HG03460 (cell line): ENCODE results near the gene PTPN22.
A peak's percentile ranks its signal among the peaks of the same experiment; 100 is the strongest.
"Not testable (repeated sequence)": the region's sequence is repeated elsewhere in the genome, so short reads cannot be mapped to it uniquely, and the experiment has no call there.

Source experiments
- ATAC-seq: cut with Tn5 transposase; IDR thresholded peaks from one replicate; pipeline ENCODE4 v1.9.1; 2021; ENCODE audit not compliant: unreplicated experiment

PTPN22 gene

GRCh38 chr1:113854234-113854633 lies 17.3 kb downstream of the PTPN22 start:
- no peak for ATAC-seq

- not testable (repeated sequence) for ATAC-seq
These were observed 18.8 kb downstream of the PTPN22 start for GRCh38 chr1:113852694-113853093.

- no peak for ATAC-seq
These were observed 21.2 kb downstream of the PTPN22 start for GRCh38 chr1:113850127-113850796.

- ATAC-seq, result no peak
These were observed 22.4 kb downstream of the PTPN22 start for GRCh38 chr1:113849072-113849471.

- no peak for ATAC-seq
These were observed 25.0 kb downstream of the PTPN22 start for GRCh38 chr1:113846391-113847035.

- no peak for ATAC-seq
These were observed 35.0 kb downstream of the PTPN22 start for GRCh38 chr1:113836534-113836933.

- no peak for ATAC-seq
These were observed 35.7 kb downstream of the PTPN22 start for GRCh38 chr1:113835686-113836290.

GRCh38 chr1:113834716-113835115 lies 36.8 kb downstream of the PTPN22 start:
- ATAC-seq, result no peak

GRCh38 chr1:113830039-113830438 lies 41.5 kb downstream of the PTPN22 start:
- no peak for ATAC-seq

GRCh38 chr1:113821916-113822315 lies 49.6 kb downstream of the PTPN22 start:
- no peak for ATAC-seq

GRCh38 chr1:113818578-113818977 lies 52.9 kb downstream of the PTPN22 start:
- no peak for ATAC-seq

GRCh38 chr1:113813218-113813617 lies 58.3 kb downstream of the PTPN22 start:
- ATAC-seq, result no peak

GRCh38 chr1:113812661-113813135 lies 58.8 kb downstream of the PTPN22 start:
- ATAC-seq, result no peak

GRCh38 chr1:113811888-113812660 lies 59.4 kb downstream of the PTPN22 start, which contains the start of gene RSBN1:
RSBN1 (minus strand) TSS chr1:113812476; CDS start chr1:113812412, 64 bp downstream.
- peak; percentile 90 for ATAC-seq

- peak; percentile 5 for ATAC-seq
These were observed 60.2 kb downstream of the PTPN22 start for GRCh38 chr1:113811156-113811887.

GRCh38 chr1:113809670-113810602 lies 61.6 kb downstream of the PTPN22 start:
- ATAC-seq, result no peak

GRCh38 chr1:113808450-113809195 lies 62.9 kb downstream of the PTPN22 start:
- no peak for ATAC-seq

GRCh38 chr1:113805639-113806038 lies 65.9 kb downstream of the PTPN22 start:
- no peak for ATAC-seq

GRCh38 chr1:113805256-113805531 lies 66.3 kb downstream of the PTPN22 start:
- no peak for ATAC-seq
